Cardiac fibroblast (primary cell): Measurements from ENCODE around the gene MAN1C1.

Experiments
- DNase-seq, 2 donors: peaks; one replicate each; pipeline versions ENCODE4 v3.0.0 to v3.0.0-alpha.2; 2010; ENCODE audit warnings: low read depth in 2 of 2
- H3K4me3 ChIP-seq, 2 donors: replicated peaks in 1 of 2; 1 replicate in 1 of 2; 2 replicates in 1 of 2; pipeline ENCODE4 v1.5.1; 2011; ENCODE audit warnings: low read depth in 2 of 2, low read length in 2 of 2, mild to moderate bottlenecking in 2 of 2, moderate library complexity in 1 of 2
- TF ChIP-seq, protein P1 (sequence below): IDR thresholded peaks from one replicate; pipeline ENCODE4 v1.5.1; 2011; ENCODE audit warnings: low read depth, mild to moderate bottlenecking, low read length, inconsistent platforms

The MAN1C1 gene

DNA sequence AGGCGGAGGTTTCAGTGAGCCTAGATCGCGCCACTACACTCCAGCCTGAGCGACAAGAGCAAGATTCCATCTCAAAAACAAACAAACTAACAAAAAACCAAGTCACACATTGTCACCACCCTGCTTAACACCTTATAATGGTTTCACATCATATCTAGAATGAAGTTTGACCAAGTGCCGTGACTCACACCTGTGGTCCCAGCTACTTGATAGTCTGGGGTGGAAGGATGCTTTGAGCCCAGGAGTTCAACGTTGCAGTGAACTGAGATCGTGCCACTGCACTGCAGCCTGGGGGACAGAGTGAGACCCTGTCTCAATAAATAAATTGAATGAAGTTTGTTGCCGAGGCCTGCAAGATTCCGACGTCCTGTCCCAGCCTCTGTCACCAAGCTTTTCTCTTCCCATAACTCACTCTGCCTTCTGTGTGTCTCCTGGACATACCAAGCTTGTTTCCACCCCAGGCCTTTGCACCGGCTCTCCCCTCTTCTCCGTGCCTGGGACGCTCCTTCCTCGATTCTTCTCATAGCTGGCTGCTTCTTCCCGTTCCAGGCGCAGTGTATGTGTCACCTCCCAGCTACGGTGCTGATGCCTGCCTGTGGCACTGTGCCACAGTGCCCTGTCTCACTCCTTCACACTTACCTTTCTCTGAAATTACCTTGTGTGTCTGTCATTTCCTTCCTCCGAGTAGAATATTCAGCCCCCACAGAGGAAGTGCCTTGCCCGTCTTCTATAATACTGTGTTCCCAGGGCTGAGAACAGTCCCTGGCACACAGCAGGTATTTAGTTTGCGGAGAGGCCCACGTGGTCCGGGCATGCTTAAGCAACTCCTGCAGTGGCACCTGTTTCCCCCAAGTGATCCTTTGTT lies 179.6 kb downstream of the MAN1C1 start:
- no peak overlapping the region for H3K4me3 ChIP-seq
- DNase-seq = no peak
- TF ChIP-seq, protein P1, sequence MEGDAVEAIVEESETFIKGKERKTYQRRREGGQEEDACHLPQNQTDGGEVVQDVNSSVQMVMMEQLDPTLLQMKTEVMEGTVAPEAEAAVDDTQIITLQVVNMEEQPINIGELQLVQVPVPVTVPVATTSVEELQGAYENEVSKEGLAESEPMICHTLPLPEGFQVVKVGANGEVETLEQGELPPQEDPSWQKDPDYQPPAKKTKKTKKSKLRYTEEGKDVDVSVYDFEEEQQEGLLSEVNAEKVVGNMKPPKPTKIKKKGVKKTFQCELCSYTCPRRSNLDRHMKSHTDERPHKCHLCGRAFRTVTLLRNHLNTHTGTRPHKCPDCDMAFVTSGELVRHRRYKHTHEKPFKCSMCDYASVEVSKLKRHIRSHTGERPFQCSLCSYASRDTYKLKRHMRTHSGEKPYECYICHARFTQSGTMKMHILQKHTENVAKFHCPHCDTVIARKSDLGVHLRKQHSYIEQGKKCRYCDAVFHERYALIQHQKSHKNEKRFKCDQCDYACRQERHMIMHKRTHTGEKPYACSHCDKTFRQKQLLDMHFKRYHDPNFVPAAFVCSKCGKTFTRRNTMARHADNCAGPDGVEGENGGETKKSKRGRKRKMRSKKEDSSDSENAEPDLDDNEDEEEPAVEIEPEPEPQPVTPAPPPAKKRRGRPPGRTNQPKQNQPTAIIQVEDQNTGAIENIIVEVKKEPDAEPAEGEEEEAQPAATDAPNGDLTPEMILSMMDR = no peak

DNA sequence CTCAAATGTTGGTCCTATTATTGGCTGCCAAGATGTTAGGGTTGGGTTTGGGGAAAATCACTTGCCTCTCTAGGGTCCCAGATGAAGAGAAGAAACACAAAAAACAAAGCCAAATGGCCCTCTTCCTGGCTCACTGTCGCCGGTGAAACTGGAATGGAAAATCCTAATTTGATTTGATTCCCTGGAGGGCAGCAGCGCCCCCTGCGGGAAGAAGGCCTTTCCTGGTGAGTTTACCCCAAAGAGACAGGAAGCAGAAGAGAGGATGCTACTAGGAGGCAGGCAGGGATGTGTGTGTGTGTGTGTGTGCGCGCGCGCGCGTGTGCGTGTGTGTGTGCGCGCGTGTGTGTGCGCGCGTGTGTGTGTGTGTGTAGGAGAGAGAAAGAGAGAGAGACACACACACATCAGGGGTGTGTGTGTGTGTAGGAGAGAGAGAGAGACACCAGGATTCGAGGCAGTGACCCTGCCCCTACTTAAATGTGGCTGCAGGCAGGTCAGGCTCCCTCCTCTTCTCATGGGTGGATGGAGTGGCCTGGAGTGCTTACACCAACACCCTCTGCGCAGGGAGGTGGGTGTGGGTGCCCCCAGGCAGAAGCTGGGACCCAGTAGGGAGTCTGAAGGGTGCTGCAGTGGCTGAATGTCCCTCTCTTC lies 180.3 kb downstream of the MAN1C1 start:
- TF ChIP-seq, protein P1 = peak; percentile 88
- no peak overlapping the region for H3K4me3 ChIP-seq
- DNase-seq = peak; percentile 81 to 85

DNA sequence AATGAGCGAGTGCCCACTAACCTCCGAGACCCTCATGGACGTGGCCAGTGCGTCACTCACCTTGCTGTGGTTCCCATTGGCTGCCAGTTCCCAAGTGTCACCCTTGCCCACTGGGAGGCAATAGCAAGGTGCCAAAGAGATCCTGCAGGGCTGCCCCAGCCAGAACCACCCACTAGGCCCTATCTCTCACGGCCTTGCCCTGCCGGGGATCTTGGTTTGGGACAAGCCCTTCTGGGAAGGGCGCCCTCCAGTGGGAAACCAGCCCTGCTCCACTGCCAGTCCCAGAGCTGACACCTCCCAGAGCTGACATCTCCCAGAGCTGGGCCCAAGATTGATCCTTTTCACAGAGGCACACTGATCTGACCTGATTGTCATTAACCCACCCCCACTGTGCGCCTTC lies 181.3 kb downstream of the MAN1C1 start:
- H3K4me3 ChIP-seq = no peak overlapping the region
- peak; percentile 42 for DNase-seq
- TF ChIP-seq, protein P1 = peak; percentile 54

DNA sequence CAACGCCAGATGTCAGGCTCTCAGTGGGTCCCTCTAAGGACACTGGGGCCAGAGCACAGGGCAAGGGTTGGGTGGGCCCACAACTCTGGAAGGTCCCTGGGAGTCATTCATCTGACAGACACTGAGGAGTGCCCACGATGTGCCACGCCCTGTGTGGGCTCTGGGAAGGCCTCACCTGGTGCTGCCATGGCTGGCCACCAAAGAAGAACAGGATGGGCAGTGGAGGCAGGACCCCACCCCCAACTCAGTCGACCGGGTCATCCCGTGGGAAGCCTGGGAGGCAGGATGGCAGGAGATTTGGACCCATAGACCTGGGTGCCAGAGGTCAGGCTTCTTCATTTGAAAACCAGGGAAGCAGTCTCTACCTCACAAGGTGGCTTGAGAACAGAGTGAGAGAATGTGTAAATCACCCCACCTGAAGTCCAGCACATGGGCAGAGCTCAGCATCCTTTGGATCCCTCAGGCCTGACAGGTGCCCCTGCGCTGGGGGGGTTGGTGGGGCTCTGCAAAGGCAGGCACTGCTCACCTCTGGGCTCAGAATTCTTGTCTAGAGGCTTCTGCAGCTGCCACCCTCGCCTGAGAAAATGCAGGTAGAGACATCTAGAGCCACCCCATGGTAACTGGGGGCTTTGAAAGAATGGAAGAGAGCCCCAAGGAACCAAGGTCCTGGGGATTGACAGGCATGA lies 182.2 kb downstream of the MAN1C1 start:
- H3K4me3 ChIP-seq = no peak overlapping the region
- no peak for DNase-seq
- TF ChIP-seq, protein P1 = no peak

DNA sequence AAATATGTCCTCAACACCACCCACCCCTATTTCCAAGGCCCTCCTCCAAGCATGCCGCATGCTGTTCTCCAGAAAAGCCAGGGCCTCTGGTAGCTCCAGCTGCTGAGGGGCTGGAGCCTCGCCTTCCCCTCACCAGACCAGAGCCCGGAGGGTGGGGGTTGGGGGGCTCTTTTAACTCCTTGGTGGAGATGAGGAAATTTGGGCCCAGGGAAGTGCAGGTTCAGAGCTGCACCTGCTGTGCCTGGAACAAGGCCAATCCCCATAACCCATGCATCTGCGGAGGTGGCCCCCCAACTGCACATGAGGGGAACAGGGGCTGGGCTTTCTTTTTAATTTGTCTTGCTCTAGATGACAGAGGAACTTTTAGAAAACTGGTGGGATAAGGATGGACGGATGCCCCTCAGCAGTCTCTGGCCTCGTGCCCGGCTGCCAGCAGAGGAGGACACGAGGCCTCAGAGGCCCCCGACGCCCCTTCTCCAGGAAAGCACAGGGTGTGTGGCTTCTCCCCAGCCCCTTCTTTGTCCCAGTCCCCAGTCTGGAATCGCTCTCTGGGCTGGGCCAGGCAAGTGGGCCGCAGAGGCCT lies 182.9 kb downstream of the MAN1C1 start:
- DNase-seq = no peak
- H3K4me3 ChIP-seq = peak overlapping the region; percentile 50 to 63
- TF ChIP-seq, protein P1 = no peak

DNA sequence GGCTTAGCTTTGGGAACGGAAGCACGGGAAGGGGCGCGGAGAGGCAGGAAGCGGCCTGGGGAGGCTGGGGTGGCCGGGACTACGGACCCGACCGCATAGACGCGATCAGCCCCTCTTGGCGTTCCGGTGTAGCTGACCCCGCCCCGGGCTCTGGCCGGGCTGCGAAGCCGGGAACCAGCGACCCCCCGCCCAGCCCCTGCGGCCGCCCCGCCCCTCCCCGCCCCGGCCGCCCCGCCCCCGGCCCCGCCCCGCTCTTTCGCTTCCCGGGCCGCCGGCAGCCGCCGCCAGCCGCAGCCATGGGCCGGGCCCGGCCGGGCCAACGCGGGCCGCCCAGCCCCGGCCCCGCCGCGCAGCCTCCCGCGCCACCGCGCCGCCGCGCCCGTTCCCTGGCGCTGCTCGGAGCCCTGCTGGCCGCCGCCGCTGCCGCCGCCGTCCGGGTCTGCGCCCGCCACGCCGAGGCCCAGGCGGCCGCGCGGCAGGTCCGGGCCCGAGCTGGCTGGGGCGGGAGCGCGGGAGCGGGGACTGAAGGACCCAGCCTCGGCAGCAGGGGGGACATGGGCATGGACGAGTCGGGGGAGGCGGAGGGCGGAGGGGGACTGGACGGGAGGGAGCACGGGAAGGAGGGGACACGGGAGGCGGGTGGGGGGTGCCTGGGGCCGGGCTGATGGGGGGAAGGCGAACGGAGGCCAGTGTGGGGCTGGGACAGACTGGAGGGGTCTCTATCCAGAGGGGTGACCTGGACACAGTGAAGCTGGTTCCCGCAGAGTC lies 183.5 kb downstream of the MAN1C1 start, which contains the start of gene SELENON:
Gene SELENON (plus strand): TSS at position 259 of the 768 bp plus-strand sequence. CDS start 38 bp downstream, at position 297.
- peak in 1 of 2 donors; percentile 75 for DNase-seq
- peak within 1 kb of the TSS; percentile 63 to 67 for H3K4me3 ChIP-seq
- TF ChIP-seq, protein P1 = no peak
